ENCODE measurements around the gene MAB21L3.

MAB21L3 gene

DNA sequence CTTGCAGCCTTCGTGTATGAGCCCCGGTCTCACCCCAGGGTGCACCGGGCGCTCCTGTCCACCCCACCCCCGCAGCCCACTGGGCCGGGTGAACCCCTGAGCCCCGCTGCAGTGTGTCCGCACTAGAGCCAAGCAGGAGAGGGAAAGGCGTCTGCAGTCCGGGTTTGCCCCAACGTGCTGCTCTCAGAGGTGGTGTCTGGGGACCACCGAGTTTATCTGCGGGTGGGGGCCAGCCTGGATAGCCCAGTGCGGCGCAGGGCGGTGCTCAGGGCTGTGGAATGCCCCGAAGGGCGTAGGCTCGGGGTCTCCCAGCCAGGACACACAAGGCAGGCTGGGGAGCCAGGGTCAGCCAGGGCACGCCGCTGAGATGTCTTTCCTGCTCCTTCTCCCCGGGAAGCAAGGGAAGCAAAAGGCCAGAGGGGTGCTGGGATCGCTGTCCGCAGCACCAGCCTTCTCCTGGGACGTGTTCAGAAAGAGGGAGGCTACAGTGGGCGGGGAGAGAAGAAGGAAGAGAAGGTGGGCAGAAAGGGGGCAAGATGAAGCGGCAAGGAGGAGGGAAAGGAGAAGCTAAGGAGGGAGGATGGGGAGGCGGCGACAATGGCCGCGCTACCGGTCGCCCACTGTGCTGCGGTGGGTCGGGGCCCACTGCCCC is 56.6 kb downstream of the MAB21L3 start:
- no peak for DNase-seq

DNA sequence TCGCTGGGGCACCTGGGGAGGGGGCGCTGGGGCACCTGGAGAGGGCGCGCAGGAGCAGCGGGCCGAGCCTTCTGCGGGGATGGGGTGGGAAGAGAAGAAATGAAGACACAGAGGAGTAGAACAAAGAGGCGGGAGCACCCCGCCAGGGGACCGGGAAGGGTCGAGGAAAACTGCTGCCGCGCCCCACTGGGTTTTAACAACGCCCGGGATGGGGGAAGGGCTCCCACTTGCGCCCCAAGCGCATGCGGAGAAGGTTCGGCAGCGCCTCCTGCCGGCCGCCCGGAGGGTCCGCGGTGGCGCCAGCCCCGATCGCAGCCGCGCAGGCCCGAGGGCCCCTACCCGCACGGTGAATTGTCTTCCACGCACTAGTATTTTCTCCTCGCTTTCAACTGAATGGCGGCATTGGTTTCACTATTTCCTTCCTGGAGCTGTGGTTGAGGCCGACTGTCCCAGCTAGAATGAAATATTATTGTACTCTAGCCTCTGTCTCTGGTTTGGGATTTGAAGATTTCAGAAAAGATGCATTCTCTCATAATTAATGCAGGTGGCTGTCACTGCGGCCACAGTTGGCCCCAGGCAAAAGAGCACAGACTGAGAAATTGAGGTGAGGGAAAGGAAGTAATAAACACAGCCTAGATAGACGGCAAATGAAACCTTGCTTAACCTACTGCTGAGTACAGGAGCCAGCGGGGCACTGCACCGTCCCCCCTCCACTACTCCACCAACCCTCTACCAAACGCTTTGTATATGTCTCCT is 57.3 kb downstream of the MAB21L3 start:
- DNase-seq, result peak; percentile 56

DNA sequence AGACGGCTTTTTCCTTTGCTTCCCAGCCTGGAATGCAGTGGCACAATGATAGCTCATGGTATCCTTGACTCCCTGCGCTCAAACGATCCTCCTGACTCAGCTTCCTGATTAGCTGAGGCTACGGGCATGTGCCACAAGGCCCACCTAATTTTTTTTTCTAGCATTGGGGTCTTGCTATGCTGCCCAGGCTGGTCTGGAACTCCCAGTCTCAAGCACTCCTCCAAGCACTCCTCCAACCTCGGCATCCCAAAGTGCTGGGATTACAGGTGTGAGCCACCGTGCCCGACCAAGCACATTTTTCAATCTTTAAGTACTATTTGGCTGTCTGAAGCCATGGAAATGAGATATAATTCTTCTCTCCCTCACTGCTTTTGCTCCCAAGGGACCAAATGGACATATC is 58.7 kb downstream of the MAB21L3 start:
- no peak for DNase-seq

DNA sequence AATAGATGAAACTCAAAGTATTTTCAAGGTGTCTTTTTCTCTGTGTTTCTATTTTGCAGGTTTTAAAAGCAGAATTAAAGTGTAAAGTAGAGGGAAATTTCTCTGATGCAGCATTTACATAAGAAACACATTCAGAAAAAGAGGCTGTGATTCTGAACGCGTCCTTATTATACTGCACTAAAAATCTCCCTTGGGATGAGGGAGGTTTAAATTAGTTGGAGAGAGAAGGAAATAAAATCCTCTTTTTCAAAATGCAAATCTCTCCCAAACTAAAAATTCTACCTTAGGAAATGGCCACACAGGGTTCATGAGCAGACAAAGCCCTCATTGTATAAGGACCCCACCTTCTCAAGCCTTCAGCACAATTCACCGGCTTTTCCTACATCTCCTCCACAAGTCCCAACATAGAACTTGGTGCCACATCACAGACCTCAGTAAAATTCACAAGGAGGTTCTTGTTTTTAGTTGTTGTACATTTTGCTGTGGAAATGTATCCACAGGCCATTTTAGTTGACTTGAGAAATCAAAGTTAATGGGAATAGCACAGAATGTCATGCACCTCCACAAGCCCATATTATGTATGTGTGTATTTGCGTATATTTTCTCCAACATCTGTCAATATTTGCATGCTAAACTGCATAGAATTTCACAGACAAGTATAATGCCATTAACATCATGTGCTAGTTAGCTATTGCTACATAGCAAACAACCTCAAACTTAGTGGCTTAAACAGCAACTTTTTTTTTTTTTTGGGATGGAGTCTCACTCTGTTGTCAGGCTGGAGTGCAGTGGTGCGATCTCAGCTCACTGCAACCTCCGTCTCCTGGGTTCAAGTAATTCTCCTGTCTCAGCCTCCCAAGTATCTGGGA is 59.8 kb downstream of the MAB21L3 start:
- DNase-seq, result no peak

DNA sequence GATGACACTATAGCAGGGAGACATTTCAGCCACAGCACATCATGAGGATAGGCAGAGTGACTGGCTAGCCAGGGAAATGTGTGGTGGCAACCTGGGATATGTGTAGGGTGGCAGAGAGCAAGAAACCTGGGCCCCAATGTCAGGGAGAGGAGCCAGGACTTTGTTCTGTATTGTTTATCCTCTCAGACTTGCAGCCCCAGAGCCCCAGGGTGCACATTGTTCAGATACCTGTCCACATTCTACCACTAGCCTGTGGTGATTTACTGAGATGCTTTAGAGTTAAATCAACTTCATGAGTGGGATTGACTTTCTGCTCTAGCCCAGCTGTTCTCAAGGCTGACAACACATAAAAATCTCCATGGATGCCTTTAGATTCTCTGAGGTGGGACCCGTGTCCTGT is 61.5 kb downstream of the MAB21L3 start:
- no peak for DNase-seq

DNA sequence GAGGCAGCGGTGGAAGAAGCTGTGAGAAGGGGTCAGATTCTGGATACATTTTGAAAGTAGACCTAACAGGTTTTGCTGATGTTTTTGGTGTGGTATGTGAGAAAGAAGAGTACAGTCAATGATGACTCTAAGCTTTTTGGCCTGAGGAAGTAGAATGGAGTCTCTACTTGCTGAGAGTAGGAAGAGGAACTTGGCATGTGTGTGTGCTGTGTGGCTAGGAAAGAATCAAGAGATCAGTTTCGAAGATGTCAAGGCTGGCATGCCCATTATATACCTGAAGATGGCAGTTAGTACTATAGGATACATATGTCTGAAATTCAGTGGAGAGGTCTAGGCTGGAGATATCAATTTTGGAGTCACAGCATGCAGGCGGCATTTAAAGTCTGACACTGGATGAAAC is 64.4 kb downstream of the MAB21L3 start:
- DNase-seq, result no peak

DNA sequence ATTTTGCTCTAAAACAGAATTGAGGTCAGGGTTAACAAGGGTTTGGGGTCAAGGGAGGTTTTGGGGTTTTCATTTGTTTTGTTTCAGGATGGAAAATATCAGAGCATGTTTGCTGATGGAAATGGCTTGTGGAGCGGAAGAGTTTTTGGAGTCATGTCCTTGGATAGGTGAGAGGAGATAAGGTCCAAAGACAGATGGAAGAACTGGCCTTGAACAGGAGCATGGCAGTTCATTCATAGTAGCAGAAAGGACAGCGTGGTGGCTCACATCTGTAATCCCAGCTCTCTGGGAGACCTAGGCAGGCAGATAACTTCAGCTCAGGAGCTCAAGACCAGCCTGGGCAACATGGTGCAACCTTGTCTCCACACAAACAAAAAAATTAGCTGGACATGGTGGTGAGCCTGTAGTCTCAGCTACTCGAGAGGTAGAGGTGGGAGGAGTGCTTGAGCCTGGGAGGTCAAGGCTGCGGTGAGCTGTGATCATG is 65.1 kb downstream of the MAB21L3 start:
- no peak for DNase-seq

DNA sequence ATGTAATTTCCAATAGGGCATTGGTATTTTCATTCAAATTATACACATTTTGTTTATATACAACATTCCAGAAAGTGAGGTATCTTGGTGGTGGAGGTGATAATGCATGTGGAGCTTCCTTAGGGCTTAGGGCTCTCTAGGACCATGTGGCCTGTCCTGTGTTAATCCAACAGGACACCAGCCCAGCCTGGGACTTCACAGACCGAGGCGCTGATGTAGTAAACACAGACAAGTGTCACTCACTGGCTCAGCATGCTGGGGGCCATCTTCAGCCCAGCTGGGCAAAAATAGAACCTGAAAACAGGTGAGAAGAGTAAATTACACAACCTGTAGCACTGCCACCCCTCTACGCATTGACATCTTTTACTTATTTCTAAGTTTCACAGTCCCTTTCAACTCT is 66.7 kb downstream of the MAB21L3 start:
- no peak for DNase-seq

DNA sequence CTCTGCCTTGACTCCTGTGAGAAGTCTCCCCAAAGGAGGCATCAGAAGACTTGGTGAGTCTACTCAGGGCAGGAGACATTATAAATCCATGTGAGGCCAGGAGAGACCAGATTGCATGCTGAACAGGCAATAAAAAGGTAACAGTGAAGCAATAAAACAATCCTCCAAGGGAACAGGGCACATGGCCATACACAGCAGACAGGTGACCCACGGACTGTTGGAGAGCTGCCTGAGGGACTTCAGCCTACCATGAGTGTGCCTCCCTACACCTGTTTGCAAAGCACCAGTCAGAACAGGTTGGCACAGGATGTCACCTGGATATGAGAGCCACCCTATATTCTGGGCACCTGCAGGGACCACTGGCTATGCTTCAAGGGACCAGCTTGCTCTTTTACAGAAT is 67.6 kb downstream of the MAB21L3 start:
- no peak for DNase-seq

DNA sequence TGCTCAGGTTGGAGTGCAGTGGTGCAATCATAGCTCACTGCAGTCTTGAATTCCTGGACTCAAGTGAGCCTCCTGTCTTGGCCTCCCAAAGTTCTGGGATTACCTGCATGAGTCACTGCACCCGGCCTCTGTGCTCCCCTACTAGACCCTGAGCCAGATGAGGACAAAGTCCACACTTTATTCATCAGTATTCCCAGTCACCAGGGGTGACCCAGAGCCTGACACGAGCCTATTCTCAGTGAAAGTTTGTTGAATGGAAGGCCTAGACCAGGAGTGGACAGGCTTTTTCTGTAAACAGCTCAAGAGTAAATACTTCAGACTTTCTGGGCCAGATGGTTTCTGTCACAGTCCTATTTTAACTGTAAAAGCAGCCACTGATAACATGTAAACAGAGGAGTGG is 68.2 kb downstream of the MAB21L3 start:
- no peak for DNase-seq

DNA sequence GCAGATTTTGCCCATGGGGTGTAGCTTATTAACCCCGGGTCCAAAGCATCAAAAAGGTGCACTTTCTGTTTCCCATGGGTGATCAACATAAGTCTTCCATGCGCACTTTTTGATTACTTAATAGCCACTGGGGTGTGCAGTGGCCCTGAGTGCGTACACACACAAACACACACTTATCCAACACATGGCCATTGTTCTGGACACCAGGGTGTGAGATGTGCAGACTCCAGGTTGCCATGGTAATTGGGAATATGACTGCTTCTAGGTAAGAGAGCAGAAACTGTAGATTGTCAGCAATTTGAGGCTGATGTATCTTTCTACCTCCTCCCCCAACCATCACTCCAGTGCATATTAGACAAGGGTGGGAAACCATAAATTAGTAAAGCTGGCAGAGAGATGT is 68.8 kb downstream of the MAB21L3 start:
- DNase-seq, result no peak

DNA sequence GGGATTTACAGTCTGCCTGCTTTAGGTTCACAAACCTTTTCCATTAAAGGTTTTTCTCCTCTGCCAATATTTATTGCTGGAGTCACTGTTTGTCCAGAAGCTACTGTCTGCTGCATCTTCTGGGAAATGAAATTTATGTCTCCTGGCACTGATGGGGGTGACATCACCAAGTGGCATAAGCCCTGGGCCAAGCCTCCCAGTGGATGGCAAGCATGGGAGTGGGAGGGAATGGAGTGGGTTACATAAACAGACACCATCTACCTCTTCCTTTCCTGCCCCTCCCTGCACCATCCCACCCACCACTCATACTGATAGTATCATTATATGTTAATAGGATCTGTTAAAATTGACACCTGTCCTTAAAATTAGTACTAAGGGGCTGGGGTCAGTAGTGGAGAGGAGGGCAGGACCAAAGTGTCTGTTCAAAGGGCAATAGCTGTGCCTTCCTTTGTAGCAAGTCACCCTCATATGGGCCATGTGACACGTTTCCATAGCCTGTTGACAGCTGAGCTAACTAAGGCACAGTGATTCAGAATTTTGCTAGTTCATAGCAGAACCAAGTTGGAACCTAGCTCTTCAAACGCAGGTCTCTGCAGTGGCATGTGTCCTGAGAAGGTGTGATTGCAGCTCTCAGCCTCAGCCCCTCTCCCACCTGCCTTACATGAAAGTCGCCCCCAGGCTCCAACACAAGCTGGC is 71.0 kb downstream of the MAB21L3 start:
- DNase-seq, result no peak
